GM18517 (cell line): ENCODE results near the gene DSCAML1.

Experiments used
- ATAC-seq: cut with Tn5 transposase; IDR thresholded peaks from one replicate; pipeline ENCODE4 v1.9.1; 2021; ENCODE audit warnings: mild to moderate bottlenecking, moderate library complexity; ENCODE audit not compliant: unreplicated experiment

The DSCAML1 gene

DNA sequence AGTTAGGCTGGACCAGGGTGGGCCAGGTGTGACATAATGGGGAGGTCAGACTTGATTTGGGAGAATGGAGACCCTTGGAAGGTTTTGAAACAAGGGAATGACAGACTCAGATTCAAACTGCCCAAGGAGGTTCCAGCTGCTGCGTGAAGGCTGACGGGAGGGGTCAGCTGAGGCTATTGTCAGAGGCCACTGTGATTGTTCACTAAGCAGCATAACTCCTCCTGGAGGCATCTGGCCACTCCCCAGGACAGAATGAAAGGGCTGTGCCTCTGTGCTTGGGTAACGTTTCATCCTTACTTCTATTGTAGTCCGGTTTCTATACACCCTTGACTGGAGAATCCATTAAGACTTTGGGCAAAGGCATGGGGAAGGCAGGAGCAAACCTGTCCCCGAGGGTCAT lies 126.6 kb downstream of the DSCAML1 start:
- no peak for ATAC-seq

- no peak for ATAC-seq
Observed at GRCh38 chr11:117669616-117670015, 127.4 kb downstream of the DSCAML1 start.

DNA sequence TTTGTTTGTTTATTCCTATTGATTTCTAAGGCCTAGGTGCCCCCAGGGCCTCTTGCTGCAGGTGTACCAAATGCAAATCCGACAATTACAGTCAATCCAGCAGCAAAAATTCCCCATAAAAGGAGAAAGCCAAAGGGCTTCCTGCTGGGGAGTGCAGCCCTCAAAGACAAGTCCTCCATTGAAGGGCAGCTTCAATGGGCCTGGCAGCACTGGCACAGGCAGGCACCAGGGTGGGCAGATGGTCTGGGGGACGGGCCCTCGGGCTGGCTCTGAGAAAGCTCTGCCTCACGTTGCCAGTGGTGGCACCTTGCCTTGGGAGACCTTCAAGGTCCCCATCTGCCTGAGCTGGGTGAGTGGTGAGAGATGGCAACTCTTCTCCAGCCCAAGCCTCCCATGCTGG lies 128.0 kb downstream of the DSCAML1 start:
- ATAC-seq = no peak

DNA sequence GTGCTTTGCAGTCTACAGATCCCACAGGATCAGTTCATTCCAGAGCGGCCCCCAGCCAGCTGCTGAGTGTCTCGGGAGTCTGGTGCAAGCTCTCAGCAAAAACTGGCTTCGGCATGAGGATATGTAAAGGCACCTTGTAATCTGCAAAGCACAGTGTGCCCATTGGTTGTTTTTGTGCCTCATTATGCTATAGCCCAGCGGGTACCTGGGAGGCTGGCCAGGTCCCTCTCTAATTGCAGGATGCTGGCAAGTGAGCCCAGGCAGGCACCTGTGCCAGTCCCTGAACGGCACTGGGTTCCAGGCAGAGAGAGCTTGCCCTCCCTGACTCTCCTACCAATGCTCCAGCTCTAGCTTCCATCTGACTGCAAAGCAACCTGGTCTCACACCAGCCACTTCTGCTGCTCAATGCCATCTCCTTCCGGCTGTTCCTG lies 128.7 kb downstream of the DSCAML1 start:
- no peak for ATAC-seq

DNA sequence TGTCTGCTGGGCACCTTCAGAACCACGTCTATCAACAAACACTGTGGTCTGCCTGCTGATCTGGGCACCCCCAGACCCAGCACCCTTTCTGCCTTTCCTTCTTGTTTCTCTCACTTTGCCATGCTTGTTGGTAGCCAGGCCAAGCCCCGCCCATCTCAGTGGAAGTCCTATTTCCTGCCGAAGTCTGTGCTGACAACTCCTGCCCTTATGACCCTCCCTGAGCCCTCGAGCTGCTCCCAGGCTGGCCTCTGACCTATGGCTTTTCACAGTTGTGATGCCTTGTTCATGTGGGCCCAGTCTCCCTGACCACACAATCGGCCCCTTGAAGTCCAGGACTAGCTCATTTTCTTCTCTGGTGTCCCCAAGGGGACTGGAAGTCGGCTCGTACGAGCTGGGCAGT lies 132.1 kb downstream of the DSCAML1 start:
- ATAC-seq = no peak

DNA sequence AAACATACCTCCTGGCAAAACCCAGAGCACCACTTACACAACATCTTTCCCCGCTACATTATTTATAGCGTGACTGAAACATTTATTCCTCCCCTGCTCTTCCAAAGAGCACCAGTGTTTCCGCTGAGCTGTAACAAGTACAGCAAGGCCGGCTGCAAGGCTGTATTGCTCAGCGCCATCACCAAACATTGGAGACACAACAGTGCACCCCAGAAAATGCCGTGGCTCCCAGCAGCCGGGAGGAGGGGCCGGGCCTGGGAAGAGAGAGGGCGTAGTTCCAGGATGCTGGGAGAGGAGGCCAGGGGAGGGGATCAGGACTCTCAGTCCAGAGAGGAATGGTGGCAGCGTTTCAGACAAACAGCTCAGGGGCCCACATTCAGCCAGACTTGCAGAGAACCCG lies 133.2 kb downstream of the DSCAML1 start:
- ATAC-seq = no peak

- ATAC-seq = no peak
Observed at GRCh38 chr11:117663414-117663813, 133.6 kb downstream of the DSCAML1 start.

- ATAC-seq = no peak
Observed at GRCh38 chr11:117662671-117663269, 134.2 kb downstream of the DSCAML1 start.

GRCh38 chr11:117662255-117662654 lies 134.8 kb downstream of the DSCAML1 start:
- no peak for ATAC-seq

DNA sequence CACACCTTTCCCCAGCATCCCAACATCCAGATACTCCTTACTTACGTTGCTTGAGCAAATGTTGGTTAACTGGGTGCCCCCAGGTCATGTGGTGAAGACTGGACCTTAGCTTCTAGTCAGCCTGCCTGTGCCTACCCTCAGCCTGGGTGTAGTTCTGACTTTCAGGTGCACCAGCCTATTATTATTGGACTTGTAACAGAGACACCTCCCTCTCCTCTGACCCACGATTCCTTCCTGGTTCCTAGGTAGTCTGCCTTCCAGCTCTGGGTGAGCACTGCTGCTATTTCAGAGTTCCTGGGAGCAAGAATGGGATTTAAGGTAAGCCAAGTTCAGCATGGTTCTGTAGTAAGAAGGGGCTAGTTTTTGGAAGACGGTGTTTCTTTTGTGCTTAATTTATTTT lies 138.2 kb downstream of the DSCAML1 start:
- no peak for ATAC-seq

GRCh38 chr11:117657794-117658193 lies 139.2 kb downstream of the DSCAML1 start:
- no peak for ATAC-seq

- no peak for ATAC-seq
Observed at GRCh38 chr11:117654281-117655255, 142.4 kb downstream of the DSCAML1 start.

DNA sequence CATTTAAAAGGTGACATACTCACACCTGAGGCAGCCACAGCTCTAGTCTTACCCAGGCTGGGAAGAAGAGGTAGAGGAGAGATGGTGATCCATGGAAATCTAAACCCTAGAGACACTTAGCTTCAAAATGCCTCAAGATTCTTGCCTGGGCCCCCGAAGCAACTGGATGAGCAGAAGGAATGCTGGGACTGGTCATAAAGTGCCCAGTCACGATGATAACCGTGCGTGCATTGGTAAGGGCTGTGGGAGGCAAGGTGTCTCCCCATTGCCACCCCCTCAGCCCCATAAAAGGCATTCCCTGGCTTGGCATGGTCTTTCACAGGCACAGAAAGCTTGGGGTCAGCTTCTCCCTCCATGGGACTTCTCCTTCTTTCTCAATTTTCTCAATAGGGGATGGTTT lies 144.5 kb downstream of the DSCAML1 start:
- ATAC-seq = no peak

- no peak for ATAC-seq
Observed at GRCh38 chr11:117649296-117650055, 147.5 kb downstream of the DSCAML1 start.

DNA sequence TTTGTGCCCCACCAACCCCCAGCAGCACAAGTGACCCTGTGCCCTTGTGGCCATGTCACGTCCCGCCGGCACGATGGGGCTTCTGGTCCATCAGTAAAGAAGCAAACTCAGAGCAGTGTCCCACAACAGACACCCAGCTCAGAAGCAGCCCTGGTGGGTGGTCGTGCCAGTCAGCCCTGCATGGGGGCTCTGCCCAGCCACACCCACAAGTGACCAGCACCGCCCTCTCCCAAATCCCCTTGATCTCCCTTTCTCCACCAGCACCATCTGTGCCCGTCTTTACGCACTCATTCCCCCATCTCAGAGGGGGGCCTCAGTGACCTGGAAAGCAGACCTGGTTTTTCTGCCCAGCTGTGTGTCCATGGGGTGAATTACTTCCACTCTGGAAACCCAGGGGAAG lies 149.1 kb downstream of the DSCAML1 start:
- ATAC-seq = no peak

- no peak for ATAC-seq
Observed at GRCh38 chr11:117647207-117647606, 149.8 kb downstream of the DSCAML1 start.

DNA sequence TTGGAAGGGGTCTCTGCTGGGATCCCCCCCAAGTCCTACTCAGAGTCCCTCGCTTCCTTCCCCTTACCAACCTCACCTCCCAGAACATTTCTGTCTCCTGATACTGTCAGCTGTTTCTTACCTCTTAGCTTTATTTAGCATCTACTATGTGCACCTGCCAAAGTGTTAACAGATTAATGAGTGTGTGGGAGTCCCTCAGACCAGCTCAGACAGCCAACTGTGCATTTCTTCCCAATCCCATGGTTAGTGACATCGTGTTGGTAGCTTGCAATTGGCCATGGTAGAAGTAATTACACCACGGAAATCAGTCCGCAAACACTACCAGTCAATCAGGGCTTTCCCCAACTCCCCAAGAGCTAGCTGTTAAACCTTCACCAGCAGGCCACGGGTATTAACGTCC lies 150.6 kb downstream of the DSCAML1 start:
- no peak for ATAC-seq

DNA sequence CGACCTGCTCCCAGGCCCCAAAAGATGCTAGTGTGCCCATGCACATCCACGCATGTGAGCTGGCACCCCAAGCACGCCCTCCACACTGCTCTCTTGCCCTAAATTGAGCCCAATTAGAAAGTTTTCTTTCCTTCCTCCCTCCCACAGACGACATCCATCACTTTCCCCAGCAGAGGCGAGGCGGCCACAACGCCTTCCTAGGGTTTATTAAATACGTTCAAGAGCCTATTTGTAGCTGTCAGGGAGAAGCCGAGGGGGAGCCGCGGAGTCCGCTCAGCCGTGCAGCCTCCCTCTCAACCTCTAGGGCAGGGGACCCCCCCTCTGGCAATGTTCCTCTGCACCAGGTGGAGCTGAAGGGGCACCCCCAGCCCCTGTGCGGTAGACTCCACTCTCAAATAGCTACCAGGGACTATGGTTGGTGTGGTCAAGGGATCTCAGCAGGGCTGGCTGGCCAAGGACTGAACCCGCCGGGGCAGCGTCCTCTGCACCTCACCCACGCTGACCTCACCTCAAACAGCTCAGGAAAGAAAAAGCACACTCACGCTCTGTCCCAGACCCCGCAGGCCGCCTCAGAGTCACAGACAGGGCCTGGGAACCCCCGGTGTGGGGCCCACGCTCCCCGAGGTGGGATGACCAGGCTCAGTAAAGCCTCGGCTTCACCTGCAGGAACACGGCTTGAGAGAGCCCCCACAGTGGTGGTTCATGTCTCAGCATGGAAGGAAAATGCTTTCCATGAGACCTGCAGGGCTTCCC lies 152.4 kb downstream of the DSCAML1 start:
- no peak for ATAC-seq

DNA sequence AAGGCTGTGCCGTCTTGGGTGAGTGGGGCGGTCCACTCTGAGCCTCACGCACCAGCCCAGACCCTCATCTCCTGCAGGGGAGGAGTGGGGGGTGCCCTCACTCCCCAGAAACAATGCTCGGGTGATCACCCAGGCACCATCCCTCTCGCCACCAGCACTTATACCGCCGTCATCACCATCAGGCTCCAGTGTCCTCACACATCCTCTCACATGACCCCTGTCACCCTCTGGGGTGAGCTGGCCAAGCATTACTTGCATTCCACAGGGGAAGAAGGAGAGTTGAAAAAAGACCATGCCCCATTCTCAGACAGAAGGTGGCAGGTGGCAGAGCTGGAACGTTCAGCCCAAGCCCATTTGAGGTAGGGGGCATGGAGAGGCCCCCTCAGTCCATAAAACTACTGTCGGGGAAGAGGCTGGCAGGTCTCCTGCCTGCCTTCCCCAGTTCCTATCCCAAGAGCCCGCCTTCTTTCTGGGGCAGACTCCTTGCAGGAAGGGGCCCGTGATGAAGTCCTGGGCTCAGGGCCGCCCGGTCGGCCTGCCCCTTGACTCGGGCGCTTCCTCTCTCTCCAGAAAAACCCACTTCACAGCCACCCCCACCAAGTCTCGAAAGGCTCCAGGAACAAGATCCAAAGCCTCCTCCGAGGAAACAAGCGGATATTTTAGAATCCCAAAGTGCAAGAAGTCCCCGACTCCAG lies 153.3 kb downstream of the DSCAML1 start:
- ATAC-seq = no peak

DNA sequence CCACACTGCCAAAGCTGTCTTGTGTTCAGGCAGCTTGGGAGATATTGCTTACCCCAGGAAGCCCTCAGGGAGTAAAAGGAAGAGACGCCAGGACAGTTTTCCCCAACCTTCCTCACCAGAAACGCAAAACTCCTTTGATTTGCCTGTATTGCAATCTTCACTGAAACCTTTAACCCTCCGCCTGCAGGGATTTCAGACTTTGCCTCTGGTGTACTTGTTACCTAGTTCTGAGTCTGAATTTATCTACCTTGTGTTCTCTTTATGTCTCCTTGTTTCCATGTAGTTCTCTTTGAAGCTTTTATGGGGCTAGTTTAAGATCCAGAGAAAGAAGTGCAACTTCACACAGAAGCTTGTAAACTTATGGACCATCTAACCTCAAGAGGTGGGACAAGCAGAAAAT lies 154.2 kb downstream of the DSCAML1 start:
- no peak for ATAC-seq
